SJSA1 (cell line): ENCODE data around the gene TH. TPM values are rescaled to one million over a fixed set of nuclear protein-coding genes. Genes with fewer than 3 reads are reported as not detected.

Experiments
- DNase-seq, 2 experiments: peaks; one replicate each; pipeline ENCODE4 v3.0.0-alpha.2; 2015 to 2020; ENCODE audit warnings: low spot score in 2 of 2, low read depth in 1 of 2
- H3K27ac ChIP-seq: fragments of 250-450 bp; sonication (Bioruptor Pico); 2 replicates; pipeline ENCODE4 v1.5.1; 2020; ENCODE audit warnings: mild to moderate bottlenecking, moderate library complexity
- H3K27me3 ChIP-seq: fragments of 250-450 bp; sonication (Bioruptor Pico); replicated peaks from 2 replicates; pipeline ENCODE4 v1.5.1; 2020; ENCODE audit warnings: mild to moderate bottlenecking, moderate library complexity
- H3K36me3 ChIP-seq: fragments of 250-450 bp; sonication (Bioruptor Pico); 2 replicates; pipeline ENCODE4 v1.5.1; 2020; ENCODE audit warnings: mild to moderate bottlenecking
- H3K4me1 ChIP-seq: fragments of 250-450 bp; sonication (Bioruptor Pico); replicated peaks from 2 replicates; pipeline ENCODE4 v1.6.1; 2021; ENCODE audit warnings: mild to moderate bottlenecking
- H3K4me3 ChIP-seq: fragments of 250-450 bp; sonication (Bioruptor Pico); 2 replicates; pipeline ENCODE4 v1.5.1; 2020; ENCODE audit warnings: mild to moderate bottlenecking
- H3K9me3 ChIP-seq: fragments of 250-450 bp; sonication (Bioruptor Pico); replicated peaks from 2 replicates; pipeline ENCODE4 v1.5.1; 2020; ENCODE audit warnings: mild to moderate bottlenecking
- total RNA-seq: library from RNA; depleted of rRNA; stranded (reverse); fragments of >200 nt; shearing (Covaris generic); gene quantifications from 2 replicates; pipeline ENCODE4 v1.2.3, GENCODE V29; 2014

Gene TH
- total RNA-seq, 1 experiment from 2014 or later = not detected

DNA sequence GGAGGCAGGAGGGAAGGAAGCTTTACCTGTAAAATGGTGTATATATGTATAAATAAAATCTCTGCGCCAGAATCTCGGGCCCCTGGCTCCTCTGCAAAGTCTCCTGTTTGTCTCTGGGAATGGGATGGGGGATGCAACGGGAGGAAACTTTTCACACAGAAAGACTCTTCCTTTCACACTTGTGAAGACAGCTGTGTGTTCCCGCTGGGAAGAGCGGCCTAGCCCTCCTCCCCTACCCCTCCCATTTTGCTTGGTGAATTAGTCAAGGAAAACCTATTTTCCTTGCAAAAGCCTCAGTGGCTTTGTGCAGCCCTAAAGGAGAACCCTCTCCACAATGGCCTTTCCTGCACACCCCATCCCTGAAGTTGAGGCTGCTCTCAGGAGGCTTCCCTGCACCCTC lies 23.0 kb downstream of the TH start:
- Histone ChIP-seq H3K9me3 (no peaks in the 10 kb centered on the region), H3K27ac (no peak overlapping the region), H3K4me3 (no peak overlapping the region), H3K4me1 (peaks cover 14% of the 10 kb centered on the region), H3K36me3 (no peaks in the 10 kb centered on the region), H3K27me3 (peaks cover 57% of the 10 kb centered on the region)
- no peak for DNase-seq

DNA sequence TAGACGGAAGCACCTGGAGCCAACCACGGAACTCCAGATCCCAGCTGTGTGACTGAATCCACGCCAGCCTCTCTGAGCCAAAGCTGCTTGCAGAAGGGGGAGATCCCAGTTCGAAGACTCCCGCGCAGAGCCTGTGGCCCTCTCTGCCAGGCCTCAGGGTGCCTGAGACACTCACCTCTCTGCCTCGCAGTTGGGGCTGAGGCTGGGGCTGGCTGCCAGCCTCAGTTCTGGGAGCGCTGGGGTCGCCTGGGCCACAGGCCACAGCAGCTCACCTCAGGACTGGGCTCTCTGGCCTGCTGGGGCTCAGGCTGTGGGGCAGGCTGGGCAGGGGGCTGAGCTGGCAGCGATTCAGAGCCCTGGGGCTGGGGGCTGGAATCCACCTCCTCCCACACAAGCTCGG lies 24.2 kb downstream of the TH start:
- H3K4me1 ChIP-seq = peaks cover 23% of the 10 kb centered on the region
- peaks cover 62% of the 10 kb centered on the region for H3K27me3 ChIP-seq
- no peak overlapping the region for H3K4me3 ChIP-seq
- H3K9me3 ChIP-seq = no peaks in the 10 kb centered on the region
- no peaks in the 10 kb centered on the region for H3K36me3 ChIP-seq
- H3K27ac ChIP-seq = no peak overlapping the region
- no peak for DNase-seq

DNA sequence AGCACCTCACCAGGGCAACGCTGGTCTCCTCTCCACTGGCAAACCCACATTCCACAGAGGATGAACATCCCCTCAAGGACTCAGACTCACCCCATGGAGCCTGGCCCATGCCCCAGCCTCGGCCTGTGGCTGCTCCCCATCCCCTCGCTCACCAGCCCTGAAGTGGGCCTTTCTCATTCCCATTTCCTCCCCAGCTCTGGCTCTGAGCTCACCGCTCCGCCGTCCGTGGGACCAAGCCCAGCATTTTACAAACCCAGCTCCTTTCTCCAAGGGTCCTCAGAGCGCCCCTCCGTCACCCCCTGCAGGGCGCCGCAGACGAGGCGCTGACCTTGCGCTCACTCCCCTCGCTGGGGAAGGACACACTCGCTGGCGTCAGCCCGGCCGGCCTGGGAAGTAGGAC lies 25.6 kb downstream of the TH start:
- Histone ChIP-seq H3K27ac (no peak overlapping the region), H3K27me3 (peaks cover 75% of the 10 kb centered on the region), H3K4me3 (no peak overlapping the region), H3K9me3 (no peaks in the 10 kb centered on the region), H3K4me1 (peaks cover 18% of the 10 kb centered on the region), H3K36me3 (no peaks in the 10 kb centered on the region)
- no peak for DNase-seq

DNA sequence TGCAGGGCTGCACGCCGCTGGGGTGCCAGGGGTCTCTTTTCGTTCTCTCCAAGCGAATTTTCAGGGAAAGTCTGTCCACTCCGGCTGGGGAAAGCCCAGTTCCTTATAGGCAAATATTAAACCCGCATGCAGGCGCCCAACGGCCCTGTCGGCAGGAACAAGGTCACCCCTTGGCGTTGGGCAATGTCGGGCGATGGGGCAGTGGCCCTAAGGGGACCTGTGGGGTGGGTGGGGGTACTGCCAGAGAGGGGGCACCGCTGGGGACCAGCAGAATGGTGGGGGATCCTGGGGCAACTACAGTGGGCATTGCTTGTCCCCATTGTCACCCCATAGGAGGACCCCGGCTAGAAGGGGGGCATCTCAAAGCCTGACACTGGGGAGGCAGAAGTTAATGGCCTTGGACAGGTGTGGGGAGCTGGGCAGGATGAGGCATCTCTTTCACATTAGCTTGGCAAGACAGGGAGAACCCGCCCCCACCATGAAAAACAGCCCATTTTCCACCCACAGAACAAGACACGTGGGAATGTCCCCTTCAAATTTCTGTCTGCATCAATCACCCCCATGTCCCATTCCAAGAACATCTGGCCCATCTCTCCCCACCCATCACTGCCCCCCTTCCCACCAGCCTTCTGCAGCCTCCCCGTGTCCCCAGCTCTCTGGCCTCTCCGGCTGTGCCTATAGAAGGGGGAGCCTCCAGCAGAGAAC lies 26.9 kb downstream of the TH start:
- H3K4me1 ChIP-seq = peaks cover 21% of the 10 kb centered on the region
- H3K4me3 ChIP-seq = 0 out of 2 replicates have a peak overlapping the region, but pooled peaks have one; percentile 16
- peaks cover 81% of the 10 kb centered on the region for H3K27me3 ChIP-seq
- no peak for DNase-seq
- no peak overlapping the region for H3K27ac ChIP-seq
- H3K9me3 ChIP-seq = peaks cover 3% of the 10 kb centered on the region; the same call in 1 of the 2 replicates
- no peaks in the 10 kb centered on the region for H3K36me3 ChIP-seq

DNA sequence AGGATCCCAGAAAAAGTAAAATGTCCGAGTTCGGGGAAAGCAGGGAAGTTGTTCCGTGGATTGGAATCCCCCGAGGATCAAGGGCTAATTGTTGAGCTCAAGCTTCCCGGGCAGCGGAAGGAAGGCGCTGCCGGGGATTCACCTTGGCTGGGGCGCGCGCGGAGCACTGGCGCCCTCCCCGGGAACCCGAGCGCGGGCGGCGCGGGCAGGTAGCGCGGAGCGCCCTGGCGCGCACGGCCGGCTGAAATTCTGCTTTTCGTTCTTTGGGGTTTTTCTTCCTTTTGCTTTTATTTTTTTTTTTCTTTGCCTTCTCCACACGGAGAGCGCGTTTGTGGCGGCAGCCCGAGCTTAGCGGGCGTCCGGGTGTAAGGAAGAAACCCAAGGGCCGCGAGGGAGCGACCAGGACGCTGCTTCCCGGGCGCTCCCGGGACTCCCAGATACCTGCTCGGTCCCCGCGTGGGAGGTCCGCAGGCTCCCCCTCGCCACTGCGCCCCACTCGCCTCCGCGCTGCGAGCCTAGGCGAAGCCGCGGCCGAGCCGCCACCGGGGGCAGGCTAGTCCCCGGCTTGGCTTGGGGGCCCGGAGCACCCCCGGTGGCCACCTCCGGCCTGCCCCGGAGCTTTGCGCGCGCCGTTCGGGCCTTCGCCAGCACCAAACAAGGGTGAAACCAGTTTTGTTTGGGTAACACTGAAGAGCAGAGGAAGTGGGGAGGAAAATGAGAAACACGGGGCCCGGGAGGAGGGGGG lies 27.6 kb downstream of the TH start:
- peaks cover 3% of the 10 kb centered on the region; the same call in 1 of the 2 replicates for H3K9me3 ChIP-seq

DNA sequence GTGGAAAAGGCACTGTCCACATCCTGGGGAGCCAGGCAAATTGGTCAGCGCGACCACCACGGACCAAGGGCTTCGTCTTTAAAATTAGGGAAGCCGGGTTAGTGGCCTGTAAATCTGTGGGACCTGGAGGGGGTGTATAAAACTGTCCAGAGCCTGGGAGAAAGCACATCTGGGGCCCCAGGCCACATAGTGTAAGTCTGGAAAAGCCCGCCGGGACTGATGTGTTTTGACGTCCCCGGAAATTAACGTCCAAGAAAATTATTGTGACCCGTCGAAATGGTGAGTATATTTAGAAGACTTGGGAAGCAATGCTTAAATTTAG lies 28.2 kb downstream of the TH start:
- Histone ChIP-seq H3K27ac (no peak overlapping the region), H3K9me3 (peaks cover 3% of the 10 kb centered on the region; the same call in 1 of the 2 replicates), H3K4me1 (peaks cover 29% of the 10 kb centered on the region), H3K36me3 (no peaks in the 10 kb centered on the region), H3K4me3 (no peak overlapping the region), H3K27me3 (peaks cover 76% of the 10 kb centered on the region)
- DNase-seq = no peak

More for the DNA sequence above, 27.6 kb downstream of the TH start:
- Histone ChIP-seq H3K4me1 (peaks cover 26% of the 10 kb centered on the region), H3K4me3 (peak overlapping the region; percentile 16; the same call in 1 of the 2 replicates), H3K27me3 (peaks cover 77% of the 10 kb centered on the region), H3K36me3 (no peaks in the 10 kb centered on the region), H3K27ac (no peak overlapping the region)
- peak in 1 of 2 experiments; percentile 47 for DNase-seq

DNA sequence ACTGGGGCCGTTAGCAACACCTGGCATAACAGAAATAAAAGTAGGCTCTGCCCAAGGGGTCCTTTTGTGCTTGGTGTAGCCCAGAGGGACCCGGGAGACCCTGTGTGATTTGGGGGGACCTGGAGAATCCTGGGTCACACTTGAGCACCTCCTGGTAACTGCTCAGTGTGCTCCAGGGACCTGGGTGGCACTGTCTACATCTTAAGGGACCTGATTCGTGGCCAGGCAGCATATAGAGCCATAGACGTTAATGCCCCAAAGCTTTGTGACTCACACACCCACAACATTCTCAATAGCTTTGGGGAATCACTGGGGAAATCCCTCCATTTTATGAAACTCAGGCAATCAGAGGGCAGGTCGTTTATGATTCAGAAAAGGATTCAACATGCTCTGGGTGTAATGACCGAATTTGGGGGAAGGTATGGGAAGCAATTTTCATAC lies 28.8 kb downstream of the TH start:
- H3K36me3 ChIP-seq = no peaks in the 10 kb centered on the region; the same call in 1 of the 2 replicates
- DNase-seq = peak in 1 of 2 experiments; percentile 57
- peaks cover 72% of the 10 kb centered on the region for H3K27me3 ChIP-seq
- H3K27ac ChIP-seq = no peak overlapping the region
- peaks cover 33% of the 10 kb centered on the region for H3K4me1 ChIP-seq
- peaks cover 3% of the 10 kb centered on the region; the same call in 1 of the 2 replicates for H3K9me3 ChIP-seq
- no peak overlapping the region for H3K4me3 ChIP-seq

DNA sequence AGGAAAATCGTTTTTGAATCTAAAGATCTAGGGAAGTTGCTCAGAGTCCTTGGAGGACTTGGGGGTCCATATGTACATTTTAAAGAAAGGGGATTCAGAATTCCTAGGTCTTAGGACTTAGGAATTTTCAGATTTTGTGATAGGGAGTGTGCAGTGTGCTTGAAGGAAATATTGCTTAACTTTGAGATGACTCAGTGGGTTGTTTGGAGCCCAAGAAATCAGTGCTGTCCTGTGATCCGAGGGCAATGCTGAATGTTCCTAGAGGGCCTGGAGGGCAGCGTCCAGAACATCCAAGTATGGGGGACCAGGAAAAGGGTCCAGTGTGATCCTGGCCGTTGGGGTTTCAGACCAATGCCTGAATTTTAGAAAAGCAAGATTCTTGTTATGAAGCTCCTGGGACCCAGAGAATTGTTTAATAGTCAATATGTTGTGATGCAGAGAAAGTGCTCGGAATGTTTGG lies 29.3 kb downstream of the TH start:
- no peak for DNase-seq
- peaks cover 5% of the 10 kb centered on the region; the same call in 1 of the 2 replicates for H3K9me3 ChIP-seq
- no peaks in the 10 kb centered on the region; the same call in 1 of the 2 replicates for H3K36me3 ChIP-seq
- H3K27me3 ChIP-seq = peaks cover 74% of the 10 kb centered on the region
- H3K4me3 ChIP-seq = no peak overlapping the region
- H3K4me1 ChIP-seq = peaks cover 38% of the 10 kb centered on the region
- no peak overlapping the region for H3K27ac ChIP-seq

DNA sequence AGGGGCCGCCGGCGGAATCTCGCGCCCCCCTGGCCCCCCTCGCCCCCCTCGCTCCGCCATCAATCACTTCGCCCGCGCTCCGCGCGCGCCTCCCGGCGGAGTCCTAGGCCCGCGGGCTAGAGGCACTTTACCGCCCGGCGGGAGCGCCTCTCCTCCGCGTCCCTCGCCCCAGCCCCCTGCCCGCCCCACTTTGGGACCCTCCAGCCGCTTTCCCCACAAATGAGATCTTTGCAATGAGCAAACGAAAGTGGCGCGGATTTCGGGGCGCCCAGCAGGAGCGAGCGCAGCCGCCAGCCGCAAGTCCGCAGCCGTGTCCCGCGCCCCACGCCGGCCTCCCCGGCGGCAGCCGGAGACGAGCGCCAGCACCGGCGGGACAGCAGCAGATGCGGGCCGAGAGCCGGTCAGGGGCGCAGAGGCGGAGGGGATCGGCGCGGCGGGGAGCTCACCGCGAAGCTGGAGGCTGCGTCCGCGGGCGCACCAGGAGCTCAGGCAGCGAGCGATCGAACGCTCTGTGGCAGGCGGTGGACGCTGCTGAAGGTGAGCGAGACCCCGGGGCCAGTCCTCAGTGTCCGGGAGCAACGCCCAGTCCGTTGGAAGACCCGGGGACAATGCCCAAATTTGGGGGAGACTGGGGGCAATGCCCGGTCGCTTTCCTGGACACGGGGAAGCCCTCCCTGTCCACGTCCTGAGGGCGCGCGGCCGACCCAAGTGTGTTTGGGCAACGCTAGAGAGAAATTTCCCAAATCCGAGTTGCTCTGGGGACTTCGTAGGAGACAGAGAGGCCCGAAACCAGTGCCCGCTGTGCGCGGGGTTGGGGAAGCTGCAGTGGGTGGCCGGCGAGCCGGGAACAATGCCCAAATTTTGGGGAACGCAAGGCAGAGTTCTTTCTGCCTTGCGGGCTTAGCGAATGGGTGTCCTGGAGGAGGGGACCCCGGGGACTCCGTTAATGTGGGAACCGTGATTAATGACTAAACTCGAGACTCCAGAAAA lies 30.9 kb downstream of the TH start:
- Histone ChIP-seq H3K4me1 (peaks cover 52% of the 10 kb centered on the region), H3K27me3 (peaks cover 59% of the 10 kb centered on the region), H3K4me3 (no peak overlapping the region), H3K9me3 (peaks cover 6% of the 10 kb centered on the region; the same call in 1 of the 2 replicates), H3K36me3 (peaks cover 11% of the 10 kb centered on the region), H3K27ac (no peak overlapping the region)
- no peak for DNase-seq

DNA sequence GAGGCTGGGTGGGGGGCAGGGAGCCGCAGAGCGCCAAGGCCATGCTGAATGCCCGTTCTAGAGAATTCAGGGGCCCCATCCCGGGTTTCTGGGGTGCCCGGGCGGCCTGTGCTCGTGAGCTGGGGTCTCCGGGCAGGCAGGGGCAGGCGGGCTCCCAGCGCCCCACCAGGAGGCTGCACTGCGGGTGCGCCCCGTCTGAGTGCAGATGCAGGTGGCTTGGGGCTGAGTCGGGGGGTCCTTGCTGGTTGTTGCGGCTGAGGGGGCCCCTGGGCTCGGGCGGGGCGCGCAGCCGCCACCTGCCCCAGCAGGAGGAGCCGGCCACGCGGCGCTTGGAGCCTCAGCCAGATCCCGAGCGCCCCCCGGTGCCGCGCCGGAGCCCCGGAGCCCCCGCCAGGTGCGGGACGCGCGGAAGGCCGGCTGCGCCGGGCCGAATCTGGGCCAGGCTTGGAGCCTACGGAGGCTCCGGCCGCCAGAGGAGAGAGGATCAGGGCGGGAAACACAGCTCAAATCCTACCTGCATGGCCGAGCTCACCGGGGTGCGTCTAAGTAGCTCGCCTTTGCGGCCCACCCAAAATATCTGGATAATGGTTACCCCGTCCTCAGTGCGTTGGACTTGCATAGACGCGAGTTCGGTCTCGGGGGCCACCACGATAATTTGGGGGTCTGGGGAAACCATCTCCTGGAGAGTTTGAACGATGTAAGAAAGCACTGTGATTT lies 31.8 kb downstream of the TH start:
- DNase-seq = no peak
- Histone ChIP-seq H3K36me3 (peaks cover 17% of the 10 kb centered on the region), H3K4me3 (no peak overlapping the region), H3K4me1 (peaks cover 52% of the 10 kb centered on the region), H3K27me3 (peaks cover 50% of the 10 kb centered on the region), H3K27ac (no peak overlapping the region), H3K9me3 (peaks cover 6% of the 10 kb centered on the region; the same call in 1 of the 2 replicates)

DNA sequence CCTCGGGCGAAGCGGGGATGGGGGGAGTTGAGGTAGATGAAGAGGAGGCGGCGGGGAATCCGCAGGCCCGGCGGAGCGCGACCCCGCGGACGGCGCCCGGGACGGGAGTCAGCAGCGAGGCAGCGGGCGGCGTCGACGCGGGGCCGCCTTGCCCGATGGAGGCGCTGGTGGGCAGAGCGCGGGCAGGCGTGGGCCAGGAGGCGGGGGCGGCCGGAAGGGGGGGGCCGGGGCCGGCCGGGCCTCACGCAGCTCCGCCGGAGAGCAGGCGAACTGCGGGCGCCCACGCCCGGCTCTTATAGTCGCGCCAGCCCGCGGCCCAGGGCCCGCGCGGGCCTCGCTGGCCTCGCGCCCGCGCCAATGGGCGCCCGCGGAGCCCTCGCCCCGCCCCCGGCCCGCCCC lies 32.5 kb downstream of the TH start, which contains the start of gene IGF2:
IGF2 (minus strand) TSS at position 267 of the 399 bp plus-strand sequence. CDS start 3,866 bp downstream, outside the sequence.
- Histone ChIP-seq H3K27ac (peak within 1 kb of the TSS; percentile 73), H3K4me1 (peaks cover 48% of the 10 kb centered on the region), H3K9me3 (peaks cover 6% of the 10 kb centered on the region; the same call in 1 of the 2 replicates), H3K27me3 (peaks cover 43% of the 10 kb centered on the region), H3K4me3 (peak within 1 kb of the TSS; percentile 66), H3K36me3 (peaks cover 22% of the 10 kb centered on the region)
- DNase-seq = peak in 1 of 2 experiments; percentile 53

DNA sequence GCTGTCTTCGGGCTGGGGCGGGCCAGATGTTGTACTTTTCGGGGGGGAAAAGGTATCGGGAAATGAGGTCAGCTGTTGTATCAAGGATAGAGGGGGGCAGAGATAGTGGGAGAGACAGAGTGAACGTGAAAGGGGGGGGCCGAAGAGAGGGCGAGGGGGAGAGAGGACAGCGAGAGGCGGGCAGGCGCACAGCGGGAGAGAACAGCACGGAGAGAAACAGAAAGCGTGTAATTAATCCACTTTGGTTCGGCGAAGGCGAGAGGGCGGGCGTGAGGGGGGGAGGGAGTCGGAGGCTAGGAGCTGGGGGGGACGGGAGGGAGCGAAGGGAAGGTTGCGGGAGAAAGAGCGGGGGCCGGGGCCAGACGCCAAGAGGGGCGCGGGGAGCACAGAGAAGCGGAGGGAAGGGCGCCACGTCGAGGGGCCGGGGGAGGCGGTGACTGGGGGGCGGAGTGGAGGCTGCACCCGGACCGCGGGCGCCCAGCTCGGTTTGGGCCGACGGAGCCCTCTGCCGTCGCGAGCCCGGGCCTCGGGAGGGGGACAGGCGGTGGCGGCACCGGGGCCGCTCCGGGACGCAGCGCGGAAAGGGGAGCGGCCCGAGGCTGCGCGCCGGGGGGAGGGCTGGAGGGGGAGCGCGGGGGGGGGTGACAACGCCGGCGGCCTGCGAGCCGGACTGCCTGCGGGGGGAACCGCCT lies 33.0 kb downstream of the TH start:
- Histone ChIP-seq H3K4me3 (peak overlapping the region; percentile 66), H3K4me1 (peaks cover 43% of the 10 kb centered on the region), H3K27ac (peak overlapping the region; percentile 73), H3K9me3 (peaks cover 6% of the 10 kb centered on the region; the same call in 1 of the 2 replicates), H3K36me3 (peaks cover 27% of the 10 kb centered on the region), H3K27me3 (peaks cover 41% of the 10 kb centered on the region)
- no peak for DNase-seq
